ENCODE data around the gene RPL22. TPM values are rescaled to one million over a fixed set of nuclear protein-coding genes. Genes with fewer than 3 reads are reported as not detected.
A peak's percentile ranks its signal among the peaks of the same experiment; 100 is the strongest.

RPL22 gene
- total and polyA plus RNA-seq, 2 of the 8 experiments (the other 6 are each of a cell fraction or from before 2014, with no cell fraction given) = 133 to 521 TPM

- H3K23ac ChIP-seq (ENCODE audit: insufficient read length) = no peak overlapping the region
- H3K9me3 ChIP-seq (ENCODE audit: insufficient read depth in 2 of 2, low read depth in 1 of 2, low read length in 1 of 2) = no peaks in the 10 kb centered on the region
- TF ChIP-seq RAD21 (IDR thresholded peaks at IDR 0.05 in 1 of 2, conservative IDR thresholded peaks at IDR 0.05 in 1 of 2; ENCODE audit: low read depth in 2 of 2, low read length in 2 of 2) = peak; percentile 61 to 63
- peak; percentile 85 for TF ChIP-seq MAX (IDR thresholded peaks at IDR 0.05)
- no peak for TF ChIP-seq HDAC6 (IDR thresholded peaks at IDR 0.05; ENCODE audit: low read depth, low read length)
- no peak for TF ChIP-seq ASH2L (IDR thresholded peaks at IDR 0.05; ENCODE audit: low read length)
- no peak for TF ChIP-seq RXRA (IDR thresholded peaks at IDR 0.05; ENCODE audit: insufficient read depth, low read depth, low read length)
- no peak for TF ChIP-seq CBX8 (IDR thresholded peaks at IDR 0.05; ENCODE audit: borderline replicate concordance, low read depth, low read length)
- no peak for TF ChIP-seq EGR1 (IDR thresholded peaks at IDR 0.05; ENCODE audit: borderline replicate concordance, low read depth, low read length)
- no peak for TF ChIP-seq POU5F1 (IDR thresholded peaks at IDR 0.05; ENCODE audit: low read depth, low read length)
- peak; percentile 64 to 76 (median 70) for TF ChIP-seq CTCF (IDR thresholded peaks at IDR 0.05; ENCODE audit: control extremely low read depth in 1 of 3, insufficient read depth in 1 of 3, low read depth in 1 of 3, low read length in 3 of 3)
- TF ChIP-seq TBP (IDR thresholded peaks at IDR 0.05; ENCODE audit: low read depth, low read length) = no peak
Observed at GRCh38 chr1:6141592-6141991, 57.8 kb downstream of the RPL22 start.

More at GRCh38 chr1:6141592-6141991, 57.8 kb downstream of the RPL22 start:
- Histone ChIP-seq H3K36me3 (ENCODE audit: control insufficient read depth in 2 of 4, insufficient read depth in 4 of 4, low read length in 3 of 4) (no peaks in the 10 kb centered on the region; a peak in 1 of 8 replicates), H3K4me2 (ENCODE audit: insufficient read depth in 1 of 2, low read depth in 2 of 2, low read length in 2 of 2) (no peak overlapping the region), H3K4me3 (ENCODE audit: extremely low read depth in 1 of 4, insufficient read depth in 2 of 4, low read depth in 3 of 4, low read length in 4 of 4) (no peak overlapping the region), H3K4me1 (replicated peaks in 1 of 4; ENCODE audit: control insufficient read depth in 3 of 4, insufficient read depth in 4 of 4, low read length in 3 of 4) (peaks cover 0 to 11% (median under 1%) of the 10 kb centered on the region in 4 experiments; a peak in 2 of 7 replicates), H2AK5ac (ENCODE audit: low read depth, low read length) (no peak overlapping the region), H3K79me1 (ENCODE audit: low read depth, low read length) (no peaks in the 10 kb centered on the region), H4K8ac (ENCODE audit: extremely low read depth, insufficient read depth, low read length) (no peak overlapping the region; the same call in 1 of the 2 replicates), H4K20me1 (replicated peaks in 1 of 2; ENCODE audit: control insufficient read depth in 1 of 2, insufficient read depth in 2 of 2, low read length in 2 of 2) (no peaks in the 10 kb centered on the region), H3K23me2 (ENCODE audit: low read depth, low read length) (no peaks in the 10 kb centered on the region), H3K79me2 (ENCODE audit: control insufficient read depth in 1 of 2, insufficient read depth in 2 of 2, low read length in 2 of 2) (no peaks in the 10 kb centered on the region), H3K56ac (replicated peaks; ENCODE audit: insufficient read length, low read depth, low read length) (no peak overlapping the region), H4K5ac (ENCODE audit: insufficient read length, low read depth, low read length) (no peak overlapping the region), H2BK20ac (ENCODE audit: low read length) (no peak overlapping the region), H2BK12ac (ENCODE audit: low read depth, low read length) (no peak overlapping the region), H2AFZ (ENCODE audit: low read length) (no peak overlapping the region), H3K9ac (replicated peaks in 1 of 4; ENCODE audit: extremely low read depth in 1 of 4, low read depth in 3 of 4, low read length in 3 of 4) (no peak overlapping the region), H3K27ac (ENCODE audit: low read depth, low read length) (no peak overlapping the region), H2BK5ac (ENCODE audit: low read depth, low read length) (no peak overlapping the region), H2BK15ac (ENCODE audit: low read length) (no peak overlapping the region), H2BK120ac (replicated peaks; ENCODE audit: low read depth, low read length) (no peak overlapping the region), H3K27me3 (replicated peaks in 1 of 4; ENCODE audit: control insufficient read depth in 3 of 4, extremely low read depth in 1 of 4, insufficient read depth in 3 of 4, low read length in 3 of 4) (no peaks in the 10 kb centered on the region; a peak in 1 of 7 replicates), H3K4ac (replicated peaks; ENCODE audit: insufficient read length, low read depth, low read length) (no peak overlapping the region), H4K91ac (replicated peaks; ENCODE audit: insufficient read length, low read length) (no peak overlapping the region), H3K18ac (ENCODE audit: extremely low read depth, low read length) (no peak overlapping the region), H3K14ac (ENCODE audit: insufficient read length) (no peak overlapping the region)
- ChIA-PET POLR2A (ENCODE audit: partially characterized antibody) (interaction anchor here (1.0 kb wide), 1 partner anchor 13 kb away, joined by 4 read pairs; no protein-coding TSS in a partner anchor), CTCF (ENCODE audit: partially characterized antibody) (interaction anchor here (0.6 to 2.8 kb wide), 23 partner anchors 9 to 104 kb away, joined by 3 to 12 read pairs (median 5); no protein-coding TSS in a partner anchor)
- DNase-seq (ENCODE audit: low read depth in 1 of 2, low spot score in 2 of 2) = peak in 1 of 2 experiments; percentile 67
- no peak for FAIRE-seq
- WGBS, 2 experiments (ENCODE audit: extremely low coverage in 1 of 2, insufficient coverage in 1 of 2, insufficient read length in 1 of 2, insufficient replicate concordance in 2 of 2, low coverage in 1 of 2, low lambda C conversion rate in 2 of 2, missing lambda C conversion rate in 1 of 2) = 71% methylated on average over 7 of the region's 7 CpGs; no CpG with 5 or more reads in 1 of the 2 experiments
